Loucy (cell line): ENCODE results near the gene SP1.

Source experiments
- EZH2phosphoT487 ChIP-seq: fragments of 200-600 bp; IDR thresholded peaks from 2 replicates; pipeline ENCODE4 v1.6.1; 2018; ENCODE audit warnings: antibody characterized with exemption, mild to moderate bottlenecking, moderate library complexity, borderline replicate concordance
- TF ChIP-seq, protein P1 (sequence below): fragments of 200-600 bp; sonication (generic); conservative IDR thresholded peaks from 2 replicates; pipeline ENCODE4 v1.5.1; 2014; ENCODE audit warnings: mild to moderate bottlenecking, antibody characterized with exemption, low read length

GRCh38 chr12:53353257-53353655 is 26.7 kb upstream of the SP1 start:
- TF ChIP-seq, protein P1, sequence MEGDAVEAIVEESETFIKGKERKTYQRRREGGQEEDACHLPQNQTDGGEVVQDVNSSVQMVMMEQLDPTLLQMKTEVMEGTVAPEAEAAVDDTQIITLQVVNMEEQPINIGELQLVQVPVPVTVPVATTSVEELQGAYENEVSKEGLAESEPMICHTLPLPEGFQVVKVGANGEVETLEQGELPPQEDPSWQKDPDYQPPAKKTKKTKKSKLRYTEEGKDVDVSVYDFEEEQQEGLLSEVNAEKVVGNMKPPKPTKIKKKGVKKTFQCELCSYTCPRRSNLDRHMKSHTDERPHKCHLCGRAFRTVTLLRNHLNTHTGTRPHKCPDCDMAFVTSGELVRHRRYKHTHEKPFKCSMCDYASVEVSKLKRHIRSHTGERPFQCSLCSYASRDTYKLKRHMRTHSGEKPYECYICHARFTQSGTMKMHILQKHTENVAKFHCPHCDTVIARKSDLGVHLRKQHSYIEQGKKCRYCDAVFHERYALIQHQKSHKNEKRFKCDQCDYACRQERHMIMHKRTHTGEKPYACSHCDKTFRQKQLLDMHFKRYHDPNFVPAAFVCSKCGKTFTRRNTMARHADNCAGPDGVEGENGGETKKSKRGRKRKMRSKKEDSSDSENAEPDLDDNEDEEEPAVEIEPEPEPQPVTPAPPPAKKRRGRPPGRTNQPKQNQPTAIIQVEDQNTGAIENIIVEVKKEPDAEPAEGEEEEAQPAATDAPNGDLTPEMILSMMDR, result no peak
- TF ChIP-seq EZH2phosphoT487, result no peak
